Measurements from ENCODE around the gene HUWE1. TPM values are rescaled to one million over a fixed set of nuclear protein-coding genes. Genes with fewer than 3 reads are reported as not detected.

The HUWE1 gene
- total RNA-seq, 3 donors from 2014 or later (not counting 1 experiment from before 2014, with no cell fraction given): 187 to 241 (median 218) TPM

GRCh38 chrX:53694642-53695041 lies 8.1 kb upstream of the HUWE1 start:
- ATAC-seq: no peak
- Mint-ChIP-seq H3K4me3 (no peak overlapping the region), H3K36me3 (no peaks in the 10 kb centered on the region), H3K27ac (no peak overlapping the region), H3K27me3 (ENCODE audit: low read depth in 2 of 2) (no peaks in the 10 kb centered on the region), H3K4me1 (no peaks in the 10 kb centered on the region), H3K9me3 (no peaks in the 10 kb centered on the region)
- Histone ChIP-seq H3K27ac (ENCODE audit: low read length) (no peak overlapping the region), H3K27me3 (ENCODE audit: control insufficient read depth, insufficient read depth, low read length) (no peaks in the 10 kb centered on the region), H3K9me3 (ENCODE audit: control insufficient read depth, insufficient read depth, low read length) (no peaks in the 10 kb centered on the region), H3K4me3 (ENCODE audit: low read length) (no peak overlapping the region), H3K36me3 (ENCODE audit: control insufficient read depth, insufficient read depth, low read length) (no peaks in the 10 kb centered on the region), H3K4me1 (ENCODE audit: control insufficient read depth, insufficient read depth, low read length) (no peaks in the 10 kb centered on the region)
- no peak for DNase-seq
- WGBS (ENCODE audit: insufficient coverage): 100% methylated on average over 1 of the region's 1 CpG
- TF ChIP-seq, protein P1, sequence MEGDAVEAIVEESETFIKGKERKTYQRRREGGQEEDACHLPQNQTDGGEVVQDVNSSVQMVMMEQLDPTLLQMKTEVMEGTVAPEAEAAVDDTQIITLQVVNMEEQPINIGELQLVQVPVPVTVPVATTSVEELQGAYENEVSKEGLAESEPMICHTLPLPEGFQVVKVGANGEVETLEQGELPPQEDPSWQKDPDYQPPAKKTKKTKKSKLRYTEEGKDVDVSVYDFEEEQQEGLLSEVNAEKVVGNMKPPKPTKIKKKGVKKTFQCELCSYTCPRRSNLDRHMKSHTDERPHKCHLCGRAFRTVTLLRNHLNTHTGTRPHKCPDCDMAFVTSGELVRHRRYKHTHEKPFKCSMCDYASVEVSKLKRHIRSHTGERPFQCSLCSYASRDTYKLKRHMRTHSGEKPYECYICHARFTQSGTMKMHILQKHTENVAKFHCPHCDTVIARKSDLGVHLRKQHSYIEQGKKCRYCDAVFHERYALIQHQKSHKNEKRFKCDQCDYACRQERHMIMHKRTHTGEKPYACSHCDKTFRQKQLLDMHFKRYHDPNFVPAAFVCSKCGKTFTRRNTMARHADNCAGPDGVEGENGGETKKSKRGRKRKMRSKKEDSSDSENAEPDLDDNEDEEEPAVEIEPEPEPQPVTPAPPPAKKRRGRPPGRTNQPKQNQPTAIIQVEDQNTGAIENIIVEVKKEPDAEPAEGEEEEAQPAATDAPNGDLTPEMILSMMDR (IDR thresholded peaks at IDR 0.05): no peak
- intact Hi-C loops (cut with micrococcal nuclease): no loop called here

DNA sequence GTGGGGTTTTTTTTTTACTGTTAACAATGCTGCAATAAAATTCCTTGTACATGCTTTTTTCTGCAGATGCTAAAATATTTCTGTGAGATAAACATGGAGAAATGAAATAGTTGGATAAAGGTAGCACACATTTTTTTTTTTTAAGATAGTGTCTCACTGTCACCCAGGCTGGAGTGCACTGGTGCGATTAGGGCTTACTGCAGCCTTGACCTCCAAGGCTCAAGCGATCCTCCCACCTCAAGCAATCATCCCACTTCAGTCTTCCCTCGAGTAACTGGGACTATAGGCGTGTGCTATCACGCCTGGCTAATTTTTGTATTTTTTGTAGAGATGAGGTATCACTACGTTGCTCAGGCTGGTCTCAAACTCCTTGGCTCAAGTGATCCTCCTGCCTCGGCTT lies 1.8 kb upstream of the HUWE1 start:
- ATAC-seq: no peak
- Histone ChIP-seq H3K27ac (ENCODE audit: low read length) (no peak overlapping the region), H3K9me3 (ENCODE audit: control insufficient read depth, insufficient read depth, low read length) (no peaks in the 10 kb centered on the region), H3K4me1 (ENCODE audit: control insufficient read depth, insufficient read depth, low read length) (peaks cover 3% of the 10 kb centered on the region), H3K4me3 (ENCODE audit: low read length) (no peak overlapping the region), H3K36me3 (ENCODE audit: control insufficient read depth, insufficient read depth, low read length) (no peaks in the 10 kb centered on the region), H3K27me3 (ENCODE audit: control insufficient read depth, insufficient read depth, low read length) (no peaks in the 10 kb centered on the region)
- Mint-ChIP-seq H3K4me3 (no peak overlapping the region), H3K36me3 (no peaks in the 10 kb centered on the region), H3K9me3 (no peaks in the 10 kb centered on the region), H3K4me1 (peaks cover 9 to 17% of the 10 kb centered on the region in 2 donors), H3K27me3 (ENCODE audit: low read depth in 2 of 2) (no peaks in the 10 kb centered on the region), H3K27ac (no peak overlapping the region)
- no peak for DNase-seq
- intact Hi-C loops (cut with micrococcal nuclease): loop anchor here (10.0 kb wide), 1 partner anchor 603 kb away; the partner anchor contains the start of gene TSPYL2
- WGBS (ENCODE audit: insufficient coverage): 100% methylated on average over 4 of the region's 7 CpGs
- TF ChIP-seq, protein P1 (IDR thresholded peaks at IDR 0.05): no peak

- no peaks in the 10 kb centered on the region for H3K9me3 ChIP-seq (ENCODE audit: control insufficient read depth, insufficient read depth, low read length)
- H3K27me3 ChIP-seq (ENCODE audit: control insufficient read depth, insufficient read depth, low read length): no peaks in the 10 kb centered on the region
- H3K4me1 Mint-ChIP-seq: peaks cover 26 to 35% of the 10 kb centered on the region in 2 donors
- TF ChIP-seq, protein P1 (IDR thresholded peaks at IDR 0.05): no peak
- H3K4me3 Mint-ChIP-seq: peak overlapping the region; percentile 91
- no peaks in the 10 kb centered on the region for H3K9me3 Mint-ChIP-seq
- 0% methylated on average over 1 of the region's 4 CpGs for WGBS (ENCODE audit: insufficient coverage)
- H3K27ac Mint-ChIP-seq: peak overlapping the region; percentile 88 to 94
- H3K36me3 ChIP-seq (ENCODE audit: control insufficient read depth, insufficient read depth, low read length): peaks cover 5% of the 10 kb centered on the region
- ATAC-seq (no peak), DNase-seq (no peak)
- peak overlapping the region; percentile 87 for H3K27ac ChIP-seq (ENCODE audit: low read length)
- H3K4me1 ChIP-seq (ENCODE audit: control insufficient read depth, insufficient read depth, low read length): peaks cover 12% of the 10 kb centered on the region
- peak overlapping the region; percentile 65 for H3K4me3 ChIP-seq (ENCODE audit: low read length)
- H3K36me3 Mint-ChIP-seq: no peaks in the 10 kb centered on the region
- intact Hi-C loops (cut with micrococcal nuclease): loop anchor here (2.0 to 10.0 kb wide), 4 partner anchors 63 to 601 kb away; partner anchors contain the start of genes PHF8 and TSPYL2
- no peaks in the 10 kb centered on the region for H3K27me3 Mint-ChIP-seq (ENCODE audit: low read depth in 2 of 2)
Observed at GRCh38 chrX:53685711-53686110, 808 bp downstream of the HUWE1 start.

All from natural killer cell (primary cell).